HG02798 (cell line): ENCODE measurements around the gene TMEM178B.
"Not testable (repeated sequence)": the region's sequence is repeated elsewhere in the genome, so short reads cannot be mapped to it uniquely, and the experiment has no call there.

ENCODE experiments used
- ATAC-seq: cut with Tn5 transposase; IDR thresholded peaks from one replicate; pipeline ENCODE4 v1.9.1; 2021; ENCODE audit warnings: mild to moderate bottlenecking; ENCODE audit not compliant: unreplicated experiment, poor library complexity

Gene TMEM178B

DNA sequence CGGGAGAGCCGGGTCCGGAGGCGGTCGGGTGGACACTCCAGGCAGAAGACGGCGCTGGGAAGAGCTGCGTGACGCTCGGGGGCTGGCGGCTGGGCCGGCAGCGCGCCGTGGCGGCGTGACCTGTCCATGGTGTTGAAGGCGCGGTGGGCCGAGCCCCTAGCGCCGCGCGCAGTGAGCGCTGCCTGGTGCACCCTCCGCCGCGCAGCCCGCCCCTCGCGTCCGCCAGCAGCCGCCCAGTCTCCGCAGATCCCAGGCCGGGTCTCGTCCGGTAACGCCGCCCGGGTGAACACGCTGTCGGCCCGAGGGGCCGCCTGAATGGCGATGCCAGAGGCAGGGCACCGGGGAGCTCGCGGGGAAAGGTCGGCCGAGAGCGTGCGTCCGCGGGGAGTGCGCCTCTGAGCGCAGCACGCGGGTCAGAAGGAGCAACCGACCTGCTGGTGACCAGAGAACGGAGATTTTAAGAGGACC, 657 bp upstream of the TMEM178B start:
- ATAC-seq = no peak

- no peak for ATAC-seq
Observed at GRCh38 chr7:141074162-141074991, 513 bp downstream of the TMEM178B start.

GRCh38 chr7:141074997-141075396, 1.1 kb downstream of the TMEM178B start:
- ATAC-seq = no peak

DNA sequence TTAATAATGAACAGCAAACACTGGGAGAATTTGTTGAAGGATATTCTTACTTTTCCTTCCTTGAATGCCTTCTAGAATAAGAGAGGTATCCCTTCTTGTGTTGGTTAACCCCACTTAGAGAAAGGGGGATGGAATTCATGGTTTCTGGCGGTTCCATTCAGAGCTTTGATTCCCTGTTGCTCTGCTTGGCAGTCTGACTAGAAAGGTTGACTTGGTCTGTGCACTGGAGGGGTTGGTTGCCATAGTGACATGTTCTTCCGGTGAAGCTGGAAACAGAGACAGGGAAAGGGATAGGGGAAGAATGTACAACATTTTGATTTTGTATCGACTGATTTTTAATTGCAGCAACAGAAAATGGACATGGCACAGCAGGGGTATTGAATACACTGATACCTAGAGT, 2.5 kb downstream of the TMEM178B start:
- ATAC-seq = no peak

- no peak for ATAC-seq
Observed at GRCh38 chr7:141079219-141079618, 5.4 kb downstream of the TMEM178B start.

- not testable (repeated sequence) for ATAC-seq
Observed at GRCh38 chr7:141089490-141089889, 15.6 kb downstream of the TMEM178B start.

DNA sequence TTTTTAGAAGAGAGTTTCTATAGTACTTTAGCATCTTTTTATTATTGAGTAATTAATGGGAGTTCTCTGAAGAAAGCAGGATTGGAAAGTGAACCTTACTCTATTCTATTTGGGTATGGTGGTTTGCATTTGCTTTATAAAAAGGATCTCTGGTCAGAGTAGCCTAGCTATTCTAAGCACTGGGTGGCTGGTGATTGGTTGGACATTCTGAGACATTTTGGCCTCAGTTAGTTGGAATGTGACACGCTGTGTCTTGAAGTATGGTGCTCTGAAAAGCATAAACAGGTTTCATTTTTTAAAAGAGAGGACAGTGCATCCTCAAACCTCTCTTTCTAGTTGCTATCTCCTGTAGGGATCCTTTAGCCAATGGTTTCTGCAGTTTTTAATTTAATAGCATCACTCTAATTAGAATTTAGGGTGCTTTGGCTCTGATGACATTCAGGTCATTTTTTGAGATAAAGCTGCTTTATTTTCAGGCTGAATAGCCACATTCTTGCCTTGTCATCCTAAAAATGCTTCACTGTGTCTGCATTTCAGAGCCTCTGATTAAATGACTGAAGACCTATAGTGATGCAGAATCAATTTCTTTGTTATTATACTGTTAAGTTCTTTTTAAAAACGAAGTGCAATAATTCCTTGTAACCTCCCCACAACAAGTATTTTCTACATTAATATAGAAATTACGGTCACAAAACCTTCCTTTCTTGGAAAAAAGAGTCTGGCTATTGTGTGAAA, 20.6 kb downstream of the TMEM178B start:
- ATAC-seq = no peak

- ATAC-seq = no peak
Observed at GRCh38 chr7:141097430-141097829, 23.6 kb downstream of the TMEM178B start.

DNA sequence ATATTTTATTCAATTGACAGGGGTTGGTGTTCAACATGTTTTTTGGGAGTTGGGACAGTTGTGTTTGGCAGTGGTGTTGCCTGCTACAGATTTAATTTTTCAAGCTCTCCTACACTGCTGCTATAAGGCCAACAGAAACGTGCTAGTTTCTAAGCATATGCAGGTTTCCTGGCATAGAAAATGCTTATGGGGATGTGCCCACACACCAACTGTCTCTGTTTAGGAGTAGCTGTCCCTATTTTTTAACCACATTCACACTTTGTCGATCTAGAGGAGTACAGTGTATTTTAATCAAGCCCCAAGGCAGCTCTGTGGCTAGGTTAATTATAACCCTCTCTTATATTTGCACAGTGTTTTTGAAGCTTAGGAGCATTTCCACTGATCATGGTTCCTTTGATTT, 28.6 kb downstream of the TMEM178B start:
- no peak for ATAC-seq

DNA sequence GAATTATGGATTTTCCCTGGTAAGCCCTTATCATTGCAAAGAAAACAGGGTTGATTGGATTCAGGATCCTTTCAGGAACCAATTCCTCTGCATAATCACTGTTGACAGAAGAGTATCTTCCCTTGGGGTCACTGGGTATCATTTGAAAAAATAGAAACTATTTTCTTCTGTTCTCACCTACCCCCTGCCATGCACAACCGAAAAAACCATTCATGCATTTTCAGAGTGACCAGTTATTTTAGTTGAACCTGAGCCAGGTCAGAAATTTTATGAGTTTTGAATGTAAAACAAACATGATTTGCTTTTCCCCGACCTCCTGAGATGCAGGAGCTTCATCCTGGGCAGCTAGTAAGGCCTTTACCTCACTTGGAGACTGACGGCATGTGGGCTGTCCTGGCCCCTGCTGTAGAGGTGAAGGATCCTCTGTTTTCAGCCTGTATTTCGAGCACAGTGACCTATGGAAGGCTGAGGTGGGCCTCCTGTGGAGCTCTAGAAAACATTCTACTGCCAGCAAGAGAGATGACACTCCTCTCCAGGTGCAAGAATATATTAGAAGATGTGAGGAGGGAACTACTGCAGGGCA, 30.1 kb downstream of the TMEM178B start:
- ATAC-seq = no peak

DNA sequence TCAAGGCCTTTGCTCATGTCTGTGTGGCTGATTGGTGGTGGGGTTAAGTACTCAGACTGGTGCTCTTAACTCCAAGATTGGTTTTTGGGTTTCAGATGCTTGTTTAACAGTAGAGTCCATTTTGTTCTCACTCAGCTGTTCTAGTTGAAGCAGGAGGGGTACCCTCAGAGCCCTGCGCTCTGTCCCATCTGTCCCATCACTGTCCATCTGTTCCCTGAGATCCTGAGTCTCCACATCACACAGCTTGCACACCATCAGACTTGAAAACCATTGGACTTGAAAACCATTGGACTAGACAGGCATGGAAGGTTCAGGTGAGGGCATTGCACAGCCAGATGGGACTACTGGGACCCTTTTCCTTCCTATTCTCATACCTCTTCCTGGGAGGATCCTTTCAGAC, 39.3 kb downstream of the TMEM178B start:
- ATAC-seq = no peak

GRCh38 chr7:141114029-141114664, 40.3 kb downstream of the TMEM178B start:
- no peak for ATAC-seq

DNA sequence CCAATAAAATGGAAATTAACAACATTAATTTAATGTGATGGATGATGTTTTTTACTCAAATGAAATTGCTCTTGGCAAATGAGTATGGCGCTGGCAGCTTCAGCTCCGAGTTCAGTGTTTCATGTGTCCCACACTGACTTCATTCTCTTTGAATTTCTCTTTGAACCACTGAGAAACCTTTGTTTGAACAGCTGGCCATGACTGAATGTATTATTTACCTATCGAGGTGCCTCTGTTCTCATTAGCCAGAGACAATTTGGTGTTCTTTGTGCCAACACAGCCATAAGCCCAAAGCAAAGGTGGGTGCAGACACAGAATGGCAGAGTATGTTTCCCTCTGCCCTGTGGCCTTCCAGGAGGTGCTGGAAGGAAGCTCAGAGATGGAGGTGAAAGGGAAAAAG, 42.1 kb downstream of the TMEM178B start:
- ATAC-seq = no peak

GRCh38 chr7:141116661-141117060, 42.8 kb downstream of the TMEM178B start:
- ATAC-seq = not testable (repeated sequence)

DNA sequence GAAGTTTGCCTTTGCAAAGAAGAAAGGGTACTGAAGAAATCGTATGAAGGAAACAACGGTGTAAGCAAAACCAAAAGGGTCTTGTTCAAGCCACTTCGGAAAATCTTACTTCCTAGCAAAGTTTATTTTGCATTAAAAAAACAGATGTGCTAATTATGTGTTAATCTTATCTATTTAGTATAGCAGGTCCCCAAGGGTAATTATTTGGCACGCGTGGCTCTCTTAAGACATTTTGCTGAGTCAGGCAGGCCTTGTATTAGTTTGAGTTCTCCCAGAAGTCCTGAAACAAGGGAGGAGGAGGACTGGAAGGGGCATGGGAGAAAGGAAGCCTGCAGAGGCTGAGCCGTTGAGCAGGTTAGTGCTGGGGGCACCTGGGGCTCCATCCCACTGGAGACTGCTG, 44.9 kb downstream of the TMEM178B start:
- no peak for ATAC-seq

DNA sequence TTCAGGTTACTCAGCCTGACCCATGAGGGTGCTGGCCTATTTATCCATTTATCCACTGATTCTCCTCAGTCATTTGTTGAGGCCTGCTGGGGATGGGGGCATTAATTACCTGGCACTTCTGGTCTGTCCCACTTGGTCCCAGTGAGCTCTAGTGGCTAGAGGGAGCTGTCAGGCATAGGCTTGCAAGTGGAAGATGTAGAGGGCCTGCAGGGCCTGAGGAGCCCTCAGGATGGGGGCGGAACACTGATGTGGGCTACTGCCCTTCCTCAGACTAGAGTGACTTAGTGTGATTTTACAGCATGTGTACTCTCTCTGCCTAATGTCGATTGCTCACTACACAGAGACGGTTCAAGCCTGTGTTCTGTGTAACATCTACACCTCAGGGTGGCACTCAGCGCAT, 45.3 kb downstream of the TMEM178B start:
- no peak for ATAC-seq

- no peak for ATAC-seq
Observed at GRCh38 chr7:141122736-141123135, 48.9 kb downstream of the TMEM178B start.

- ATAC-seq = no peak
Observed at GRCh38 chr7:141123522-141123921, 49.7 kb downstream of the TMEM178B start.

GRCh38 chr7:141126107-141126506, 52.2 kb downstream of the TMEM178B start:
- ATAC-seq = no peak

GRCh38 chr7:141128506-141128905, 54.6 kb downstream of the TMEM178B start:
- ATAC-seq = no peak

- no peak for ATAC-seq
Observed at GRCh38 chr7:141128931-141129330, 55.1 kb downstream of the TMEM178B start.
